GM12878 (cell line): ENCODE measurements around the gene CCDC136. TPM values are rescaled to one million over a fixed set of nuclear protein-coding genes. Genes with fewer than 3 reads are reported as not detected.

Experiments
- ATAC-seq: fragments of 200-7000 bp; cut with Tn5 transposase; 3 replicates; pipeline ENCODE4 v1.9.1; 2020; ENCODE audit warnings: mild to moderate bottlenecking, moderate library complexity
- BruUV-seq: library from RNA; stranded (reverse); fragments of 400-500 nt; replicated peaks from 2 replicates; lab custom pipeline; 2021; lab: Mats Ljungman, UMichigan
- CTCF ChIA-PET: fragments of 300-600 bp; sonication (Branson Sonifier 250); formaldehyde crosslinking; extraction: SDS; loops from one replicate; lab custom pipeline; 2021; ENCODE audit warnings: inconsistent platforms; lab: Yijun Ruan, JAX
- POLR2A ChIA-PET: fragments of 350-600 bp; formaldehyde crosslinking; extraction: SDS; loops from one replicate; lab custom pipeline; 2021; ENCODE audit warnings: inconsistent platforms; lab: Charles Lee
- RAD21 ChIA-PET: fragments of 300-600 bp; sonication (Branson Sonifier 250); formaldehyde crosslinking; loops from one replicate; lab custom pipeline; 2023; ENCODE audit warnings: antibody characterized with exemption; ENCODE audit not compliant: unreplicated experiment; lab: Charles Lee
- SMC1A ChIA-PET: fragments of 300-600 bp; sonication (Branson Sonifier 250); formaldehyde crosslinking; loops from one replicate; lab custom pipeline; 2023; ENCODE audit not compliant: unreplicated experiment, uncharacterized antibody; lab: Charles Lee
- DNase-seq: peaks from one replicate; pipeline ENCODE4 v3.0.0-alpha.2; 2011; ENCODE audit warnings: low read depth, low spot score
- FAIRE-seq: peaks from 3 replicates; lab custom pipeline; 2011; peaks lifted over from hg19 to GRCh38; lab: Jason Lieb, UNC
- H2AFZ ChIP-seq: 2 replicates; pipeline ENCODE4 v1.6.0; 2011; ENCODE audit warnings: low read depth, low read length, control low read depth; ENCODE audit not compliant: control insufficient read depth
- H3K27ac ChIP-seq: 2 replicates; pipeline ENCODE4 v1.5.1; 2011; ENCODE audit warnings: control low read depth; ENCODE audit not compliant: control insufficient read depth, insufficient read depth
- H3K27me3 ChIP-seq, 2 experiments: replicated peaks in 1 of 2; 2 replicates each; pipeline versions ENCODE4 v1.6.0 to v1.6.1; 2011; ENCODE audit warnings: low read length in 1 of 2; ENCODE audit not compliant: control insufficient read depth in 2 of 2, insufficient read depth in 2 of 2
- H3K36me3 ChIP-seq, 2 experiments: 2 replicates each; pipeline ENCODE4 v1.5.1; 2011; ENCODE audit warnings: low read length in 1 of 2; ENCODE audit not compliant: control insufficient read depth in 2 of 2, insufficient read depth in 2 of 2
- H3K4me1 ChIP-seq: 2 replicates; pipeline ENCODE4 v1.6.1; 2011; ENCODE audit warnings: mild to moderate bottlenecking, low read length, moderate library complexity, mixed read lengths; ENCODE audit not compliant: control insufficient read depth, insufficient read depth
- H3K4me2 ChIP-seq: 2 replicates; pipeline ENCODE4 v1.6.0; 2011; ENCODE audit warnings: control low read depth; ENCODE audit not compliant: control insufficient read depth, insufficient read depth
- H3K4me3 ChIP-seq: fragments of 200-600 bp; sonication (generic); 2 replicates; pipeline ENCODE4 v1.5.1; 2016
- H3K79me2 ChIP-seq: 2 replicates; pipeline ENCODE4 v1.6.0; 2011; ENCODE audit warnings: low read length; ENCODE audit not compliant: control insufficient read depth, insufficient read depth
- H3K9ac ChIP-seq: 2 replicates; pipeline ENCODE4 v1.8.0; 2011; ENCODE audit warnings: low read length, control low read depth, mixed read lengths; ENCODE audit not compliant: control insufficient read depth, insufficient read depth
- H3K9me3 ChIP-seq: replicated peaks from 3 replicates; pipeline ENCODE4 v1.5.1; 2011; ENCODE audit warnings: mild to moderate bottlenecking, low read length; ENCODE audit not compliant: control insufficient read depth, insufficient read depth
- H4K20me1 ChIP-seq: 2 replicates; pipeline ENCODE4 v1.6.0; 2011; ENCODE audit not compliant: control insufficient read depth, insufficient read depth
- ASH2L ChIP-seq: fragments of 300-600, 200-600 bp; sonication (generic); IDR thresholded peaks from 2 replicates; pipeline ENCODE4 v1.6.1; 2017; ENCODE audit warnings: low read depth, mild to moderate bottlenecking, borderline replicate concordance
- BMI1 ChIP-seq: fragments of 450-650 bp; IDR thresholded peaks from 2 replicates; pipeline ENCODE4 v1.6.1; 2016; ENCODE audit warnings: mild to moderate bottlenecking, moderate library complexity, borderline replicate concordance
- CHD4 ChIP-seq: fragments of 200-600 bp; sonication (generic); IDR thresholded peaks from 2 replicates; pipeline ENCODE4 v1.6.1; 2016; ENCODE audit warnings: mild to moderate bottlenecking
- FOXK2 ChIP-seq: fragments of 450-650 bp; IDR thresholded peaks from 2 replicates; pipeline ENCODE4 v1.6.1; 2017; ENCODE audit warnings: mild to moderate bottlenecking, moderate library complexity
- HCFC1 ChIP-seq: fragments of 150-350 bp; IDR thresholded peaks from 2 replicates; pipeline ENCODE4 v1.6.1; 2014; ENCODE audit warnings: low read length
- MXI1 ChIP-seq: fragments of 150-350 bp; IDR thresholded peaks from 2 replicates; pipeline ENCODE4 v1.6.1; 2011; ENCODE audit warnings: low read depth, mild to moderate bottlenecking, inconsistent platforms, low read length, improper control_type of control experiment
- MYB ChIP-seq: fragments of 150-350 bp; IDR thresholded peaks from 2 replicates; pipeline ENCODE4 v1.6.1; 2014; ENCODE audit warnings: mild to moderate bottlenecking, low read depth, low read length, borderline replicate concordance
- RELA ChIP-seq: fragments of 450-650 bp; IDR thresholded peaks from 2 replicates; pipeline ENCODE4 v1.8.0; 2014; ENCODE audit warnings: borderline replicate concordance; ENCODE audit not compliant: partially characterized antibody
- SMARCA5 ChIP-seq: fragments of 450-650 bp; IDR thresholded peaks from 2 replicates; pipeline ENCODE4 v1.6.1; 2017; ENCODE audit warnings: mild to moderate bottlenecking
- SRF ChIP-seq, 2 experiments: IDR thresholded peaks; 2 replicates each; pipeline ENCODE4 v1.6.1; 2011; ENCODE audit warnings: low read depth in 2 of 2, low read length in 2 of 2, mild to moderate bottlenecking in 1 of 2, moderate library complexity in 1 of 2
- ZNF274 ChIP-seq: IDR thresholded peaks from one replicate; pipeline ENCODE4 v1.8.0; 2011; ENCODE audit not compliant: insufficient read length, insufficient read depth
- WGBS: methylation state at CpG from one replicate; pipeline ENCODE4 v1.1.6; 2016; ENCODE audit warnings: low lambda C conversion rate; ENCODE audit not compliant: insufficient replicate concordance, insufficient coverage; ENCODE audit errors: missing lambda C conversion rate; 5-methylcytosine and 5-hydroxymethylcytosine counted together
- in situ Hi-C: fragments of 300-500 bp; cut with MboI; formaldehyde crosslinking; loops from 9 replicates; pipeline ENCODE4 v1.14.3; 2018; ENCODE audit warnings: mixed read lengths
- intact Hi-C: fragments of 100-400 bp; cut with micrococcal nuclease; formaldehyde crosslinking; loops from one replicate; pipeline ENCODE4 v1.14.2; 2022; ENCODE audit not compliant: unreplicated experiment
- polyA plus RNA-seq, 11 experiments: library from polyadenylated mRNA; depleted of rRNA in 4 of 11; unstranded in 6 of 11; stranded (reverse) in 5 of 11; fragments of >200 nt; fragmentation: Nextera tagmentation in 4 of 11; fragmentation: Illumina TruSeq in 1 of 11; extraction: Ambion mirVana in 4 of 11; extraction: Trizol in 1 of 11; gene quantifications; 1 replicate in 1 of 11; 2 replicates in 10 of 11; pipeline versions ENCODE4 v1.2.1 to v1.2.3, GENCODE V29; 2011 to 2016; ENCODE audit warnings: inconsistent platforms in 2 of 11, missing spikeins in 2 of 11, low read depth in 1 of 11
- total RNA-seq, 4 experiments: library from RNA; depleted of rRNA in 3 of 4; stranded (reverse); fragments of >200 nt in 3 of 4; fragmentation: Illumina TruSeq in 1 of 4; extraction: Trizol in 1 of 4; gene quantifications; 2 replicates each; pipeline versions ENCODE4 v1.2.1 to v1.2.3, GENCODE V29; 2013 to 2021

Gene CCDC136
- total and polyA plus RNA-seq, 10 of the 15 experiments (the other 5 are each of a cell fraction or from before 2014, with no cell fraction given): 0.32 to 4.8 (median 1.5) TPM

DNA sequence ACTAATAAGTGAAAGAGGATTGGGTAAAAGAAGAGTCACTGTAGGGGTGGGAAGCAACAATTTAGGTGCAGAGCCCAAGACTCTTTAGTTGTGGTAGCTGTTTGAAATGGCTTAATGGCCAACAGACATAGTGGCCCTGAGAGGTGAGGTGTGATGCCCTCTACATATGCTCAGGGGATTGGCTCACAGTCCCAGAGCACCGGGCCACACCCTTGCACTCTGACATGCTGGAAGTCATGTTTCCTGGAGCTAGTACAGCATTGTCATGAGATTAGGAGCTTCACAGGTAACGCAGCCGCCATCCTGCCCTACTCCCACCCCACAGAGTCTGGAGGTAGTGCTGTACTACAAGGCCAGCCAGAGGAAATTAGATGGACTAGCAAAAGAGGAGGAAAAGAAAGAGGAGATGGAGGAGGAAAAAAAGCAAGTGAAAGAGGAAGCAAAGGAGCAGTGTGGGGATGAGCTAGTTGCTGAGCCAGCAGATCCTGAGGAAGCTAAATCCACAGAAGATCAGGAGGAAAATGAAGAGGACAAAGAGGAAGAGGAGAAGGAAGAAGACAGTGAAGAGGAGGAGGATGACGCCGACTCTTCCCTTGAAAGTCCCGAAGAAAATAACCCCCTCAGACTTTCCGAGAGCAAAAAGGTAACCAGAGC, 23.6 kb downstream of the CCDC136 start:
- no peak for ATAC-seq
- Histone ChIP-seq H3K79me2 (no peaks in the 10 kb centered on the region), H3K9ac (no peak overlapping the region), H3K4me1 (no peaks in the 10 kb centered on the region), H3K4me3 (no peak overlapping the region), H4K20me1 (no peaks in the 10 kb centered on the region), H3K9me3 (no peaks in the 10 kb centered on the region), H2AFZ (no peak overlapping the region), H3K36me3 (no peaks in the 10 kb centered on the region), H3K4me2 (no peak overlapping the region), H3K27me3 (peaks cover 0 to 5% of the 10 kb centered on the region in 2 experiments; a peak in 2 of 4 replicates), H3K27ac (no peak overlapping the region)
- intact Hi-C loops (no loop called here), in situ Hi-C loops (no loop called here)
- BruUV-seq: no TSS peak
- WGBS: 52% methylated on average over 7 of the region's 7 CpGs
- no peak for FAIRE-seq
- ChIA-PET CTCF (no interaction called here), SMC1A (no interaction called here), POLR2A (no interaction called here), RAD21 (no interaction called here)
- no peak for DNase-seq
- no peak for TF ChIP-seq ZNF274
- TF ChIP-seq SRF (IDR thresholded peaks at IDR 0.05; ENCODE audit: low read depth in 2 of 2, low read length in 2 of 2): no peak
- no peak for TF ChIP-seq CHD4
- no peak for TF ChIP-seq SMARCA5
- no peak for TF ChIP-seq FOXK2
- no peak for TF ChIP-seq ASH2L
- no peak for TF ChIP-seq MXI1

DNA sequence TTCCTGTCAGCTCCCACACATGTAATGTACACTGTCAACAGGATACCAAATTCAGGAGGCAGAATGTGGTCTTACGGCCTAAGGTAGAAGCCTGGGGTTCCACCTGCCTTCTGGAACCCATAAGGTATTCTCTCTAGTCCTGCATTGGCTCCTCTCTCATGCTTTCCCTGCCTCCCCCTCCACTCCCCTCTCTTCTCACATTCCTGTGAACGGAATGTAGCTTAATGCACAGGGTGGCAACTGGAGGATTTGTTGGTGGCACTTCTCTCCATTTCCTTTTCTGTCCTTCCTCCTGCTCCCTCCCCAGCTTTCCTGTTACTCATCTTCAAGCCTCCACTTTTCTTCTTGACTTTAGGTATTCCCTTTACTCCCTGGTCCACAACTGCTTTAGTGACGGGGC, 26.9 kb downstream of the CCDC136 start:
- RAD21 ChIA-PET: no interaction called here

More for the DNA sequence above, 26.9 kb downstream of the CCDC136 start:
- CTCF ChIA-PET: interaction anchor here (0.7 kb wide), 1 partner anchor 282 kb away, joined by 3 read pairs; no protein-coding TSS in a partner anchor
- H3K79me2 ChIP-seq: no peaks in the 10 kb centered on the region
- TF ChIP-seq RELA (no peak), BMI1 (no peak), MYB (no peak), HCFC1 (no peak)
- no peak overlapping the region for H3K27ac ChIP-seq
- DNase-seq: no peak
- no peak overlapping the region for H2AFZ ChIP-seq
- in situ Hi-C loops: no loop called here
- WGBS: 35% methylated on average over 3 of the region's 3 CpGs
- no peaks in the 10 kb centered on the region for H4K20me1 ChIP-seq
- no TSS peak for BruUV-seq
- H3K36me3 ChIP-seq: no peaks in the 10 kb centered on the region
- no peak for FAIRE-seq
- H3K4me1 ChIP-seq: no peaks in the 10 kb centered on the region
- no peak for ATAC-seq
- no peaks in the 10 kb centered on the region for H3K9me3 ChIP-seq
- peaks cover 0 to 5% of the 10 kb centered on the region in 2 experiments; a peak in 2 of 4 replicates for H3K27me3 ChIP-seq
- no peak overlapping the region for H3K4me3 ChIP-seq
- no peak overlapping the region for H3K4me2 ChIP-seq
- SMC1A ChIA-PET: no interaction called here
- H3K9ac ChIP-seq: no peak overlapping the region
- intact Hi-C loops: no loop called here
- POLR2A ChIA-PET: interaction anchor here (1.1 kb wide), 1 partner anchor 31 kb away, joined by 4 read pairs; no protein-coding TSS in a partner anchor
